Measurements from ENCODE around the gene PERP.

DNA sequence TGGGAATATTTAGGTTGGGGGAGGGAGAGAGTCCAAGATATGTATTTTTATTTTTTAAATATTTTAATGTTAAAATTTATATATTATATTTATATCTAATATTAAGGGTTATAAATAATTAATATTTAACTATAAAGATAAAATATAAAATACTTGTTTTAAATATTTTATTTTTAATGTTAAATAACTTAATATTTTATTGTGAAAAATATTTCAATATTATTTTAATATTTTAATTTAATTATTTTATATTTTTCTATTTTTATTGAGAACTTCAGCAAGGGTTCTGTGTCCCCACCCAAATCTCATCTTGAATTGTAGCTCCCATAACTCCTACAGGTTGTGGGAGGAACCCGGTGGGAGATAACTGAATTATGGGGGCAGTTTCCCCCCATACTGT, 34.0 kb downstream of the PERP start:
- TF ChIP-seq POLR2A (IDR thresholded peaks at IDR 0.05; ENCODE audit: low read length) (no peak), GATA1 (IDR thresholded peaks at IDR 0.05; ENCODE audit: low read depth, low read length) (no peak)

Measured in erythroblast (primary cell).